HG02981 (cell line): ENCODE data around the gene CNTNAP5.

ENCODE experiments used
- ATAC-seq: cut with Tn5 transposase; IDR thresholded peaks from one replicate; pipeline ENCODE4 v1.9.1; 2021; ENCODE audit warnings: mild to moderate bottlenecking, moderate library complexity; ENCODE audit not compliant: unreplicated experiment

The CNTNAP5 gene

GRCh38 chr2:124534028-124534427 lies 508.9 kb downstream of the CNTNAP5 start:
- no peak for ATAC-seq

- ATAC-seq, result no peak
Measured at GRCh38 chr2:124535816-124536215, 510.7 kb downstream of the CNTNAP5 start.

- ATAC-seq, result no peak
Measured at GRCh38 chr2:124536591-124536990, 511.5 kb downstream of the CNTNAP5 start.

- no peak for ATAC-seq
Measured at GRCh38 chr2:124538549-124538948, 513.5 kb downstream of the CNTNAP5 start.

- ATAC-seq, result no peak
Measured at GRCh38 chr2:124540805-124541204, 515.7 kb downstream of the CNTNAP5 start.

- no peak for ATAC-seq
Measured at GRCh38 chr2:124542932-124543640, 518.0 kb downstream of the CNTNAP5 start.

GRCh38 chr2:124547700-124548099 lies 522.6 kb downstream of the CNTNAP5 start:
- ATAC-seq, result no peak

- no peak for ATAC-seq
Measured at GRCh38 chr2:124558277-124558905, 533.3 kb downstream of the CNTNAP5 start.

- ATAC-seq, result no peak
Measured at GRCh38 chr2:124559236-124559635, 534.1 kb downstream of the CNTNAP5 start.

- ATAC-seq, result no peak
Measured at GRCh38 chr2:124560592-124561112, 535.6 kb downstream of the CNTNAP5 start.

- no peak for ATAC-seq
Measured at GRCh38 chr2:124561486-124561885, 536.4 kb downstream of the CNTNAP5 start.

- ATAC-seq, result no peak
Measured at GRCh38 chr2:124563426-124563825, 538.3 kb downstream of the CNTNAP5 start.

GRCh38 chr2:124566518-124566970 lies 541.5 kb downstream of the CNTNAP5 start:
- ATAC-seq, result no peak

- ATAC-seq, result no peak
Measured at GRCh38 chr2:124570872-124571271, 545.8 kb downstream of the CNTNAP5 start.

- no peak for ATAC-seq
Measured at GRCh38 chr2:124571836-124572235, 546.7 kb downstream of the CNTNAP5 start.

GRCh38 chr2:124572934-124573634 lies 548.0 kb downstream of the CNTNAP5 start:
- no peak for ATAC-seq

- ATAC-seq, result no peak
Measured at GRCh38 chr2:124575497-124575896, 550.4 kb downstream of the CNTNAP5 start.

- no peak for ATAC-seq
Measured at GRCh38 chr2:124580263-124580662, 555.2 kb downstream of the CNTNAP5 start.

GRCh38 chr2:124582387-124582786 lies 557.3 kb downstream of the CNTNAP5 start:
- ATAC-seq, result no peak

- ATAC-seq, result no peak
Measured at GRCh38 chr2:124584615-124585014, 559.5 kb downstream of the CNTNAP5 start.

GRCh38 chr2:124585277-124585676 lies 560.2 kb downstream of the CNTNAP5 start:
- no peak for ATAC-seq

- no peak for ATAC-seq
Measured at GRCh38 chr2:124586210-124586609, 561.1 kb downstream of the CNTNAP5 start.
